Neutrophil (primary cell): ENCODE results near the gene KDELR3.

Source experiments
- H3K27ac ChIP-seq: fragments of 200-600 bp; sonication (generic); 2 replicates; pipeline ENCODE4 v1.5.1; 2016; ENCODE audit warnings: mild to moderate bottlenecking, moderate library complexity
- H3K27me3 ChIP-seq: fragments of 200-600 bp; sonication (generic); 2 replicates; pipeline ENCODE4 v1.6.0; 2016; ENCODE audit warnings: mild to moderate bottlenecking
- H3K36me3 ChIP-seq: fragments of 200-600 bp; sonication (generic); 2 replicates; pipeline ENCODE4 v1.5.1; 2017
- H3K4me1 ChIP-seq, 2 experiments: fragments of 200-600 bp in 1 of 2; sonication (generic) in 1 of 2; 1 replicate in 1 of 2; 2 replicates in 1 of 2; pipeline versions ENCODE4 v1.5.1 to v1.6.1; 2013 to 2016; ENCODE audit warnings: low read depth in 1 of 2, low read length in 1 of 2, mild to moderate bottlenecking in 1 of 2, moderate library complexity in 1 of 2; ENCODE audit not compliant: control insufficient read depth in 1 of 2, insufficient read depth in 1 of 2
- H3K4me3 ChIP-seq, 2 experiments: fragments of 200-600 bp in 1 of 2; sonication (generic) in 1 of 2; 1 replicate in 1 of 2; 2 replicates in 1 of 2; pipeline ENCODE4 v1.5.1; 2013 to 2016; ENCODE audit warnings: low read depth in 1 of 2, low read length in 1 of 2, mild to moderate bottlenecking in 1 of 2, moderate library complexity in 1 of 2
- H3K9me3 ChIP-seq: fragments of 200-600 bp; sonication (generic); 2 replicates; pipeline ENCODE4 v1.5.1; 2016
- TF ChIP-seq, protein P1 (sequence below): fragments of 200-600 bp; sonication (generic); IDR thresholded peaks from 2 replicates; pipeline ENCODE4 v1.5.1; 2016; ENCODE audit warnings: antibody characterized with exemption

The KDELR3 gene

DNA sequence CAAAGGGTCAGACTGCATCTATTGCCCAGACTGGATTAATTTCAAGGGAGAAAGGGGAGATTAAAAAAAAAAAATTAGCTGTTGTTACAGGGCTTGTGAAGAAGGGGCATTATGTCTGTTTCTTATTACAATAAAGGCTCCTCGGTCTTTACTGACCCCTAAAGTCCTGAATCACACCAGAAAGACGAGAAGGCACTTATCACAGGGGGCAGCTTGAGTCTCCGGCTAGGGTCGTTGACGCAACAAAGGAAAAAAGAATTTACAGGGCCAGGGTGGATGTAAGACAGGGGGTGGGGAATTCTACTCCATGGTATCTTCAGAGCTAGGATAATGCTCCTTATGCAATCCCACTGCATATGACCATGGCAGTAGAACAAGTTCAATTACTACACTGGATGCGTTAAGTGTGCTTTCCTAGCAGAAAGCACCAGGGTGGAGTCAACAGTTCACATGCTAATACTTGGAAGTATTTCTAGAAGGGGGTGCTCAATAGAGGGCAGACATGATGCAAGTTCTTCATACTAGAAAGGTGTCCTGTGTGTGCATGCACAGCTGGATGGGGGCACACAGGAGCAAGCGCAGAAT lies 21.8 kb downstream of the KDELR3 start:
- no peaks in the 10 kb centered on the region for H3K27me3 ChIP-seq
- H3K4me1 ChIP-seq = peaks cover 0 to 4% of the 10 kb centered on the region in 2 experiments
- H3K9me3 ChIP-seq = peaks cover 12% of the 10 kb centered on the region
- H3K27ac ChIP-seq = peak overlapping the region; percentile 53
- TF ChIP-seq, protein P1, sequence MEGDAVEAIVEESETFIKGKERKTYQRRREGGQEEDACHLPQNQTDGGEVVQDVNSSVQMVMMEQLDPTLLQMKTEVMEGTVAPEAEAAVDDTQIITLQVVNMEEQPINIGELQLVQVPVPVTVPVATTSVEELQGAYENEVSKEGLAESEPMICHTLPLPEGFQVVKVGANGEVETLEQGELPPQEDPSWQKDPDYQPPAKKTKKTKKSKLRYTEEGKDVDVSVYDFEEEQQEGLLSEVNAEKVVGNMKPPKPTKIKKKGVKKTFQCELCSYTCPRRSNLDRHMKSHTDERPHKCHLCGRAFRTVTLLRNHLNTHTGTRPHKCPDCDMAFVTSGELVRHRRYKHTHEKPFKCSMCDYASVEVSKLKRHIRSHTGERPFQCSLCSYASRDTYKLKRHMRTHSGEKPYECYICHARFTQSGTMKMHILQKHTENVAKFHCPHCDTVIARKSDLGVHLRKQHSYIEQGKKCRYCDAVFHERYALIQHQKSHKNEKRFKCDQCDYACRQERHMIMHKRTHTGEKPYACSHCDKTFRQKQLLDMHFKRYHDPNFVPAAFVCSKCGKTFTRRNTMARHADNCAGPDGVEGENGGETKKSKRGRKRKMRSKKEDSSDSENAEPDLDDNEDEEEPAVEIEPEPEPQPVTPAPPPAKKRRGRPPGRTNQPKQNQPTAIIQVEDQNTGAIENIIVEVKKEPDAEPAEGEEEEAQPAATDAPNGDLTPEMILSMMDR = no peak
- H3K4me3 ChIP-seq = no peak overlapping the region
- H3K36me3 ChIP-seq = peaks cover 100% of the 10 kb centered on the region

DNA sequence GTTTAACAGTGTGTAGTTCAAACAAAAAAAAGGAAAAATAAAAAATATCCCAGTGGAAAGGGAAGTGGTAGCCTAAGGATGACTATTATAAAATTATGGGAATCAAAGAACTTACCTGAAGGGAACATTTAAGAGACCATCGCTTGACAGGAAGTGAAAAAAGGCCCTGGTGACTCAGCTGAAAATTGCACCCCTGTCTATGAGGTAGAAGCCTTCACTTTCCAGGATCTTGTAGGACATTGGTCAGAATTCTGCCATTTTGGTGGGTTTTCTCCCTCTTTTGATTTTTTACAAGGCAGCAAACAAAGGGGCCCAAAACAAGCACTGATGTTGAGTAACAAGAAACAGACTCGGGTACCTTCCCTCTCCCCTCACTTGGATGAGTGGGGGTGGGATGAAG lies 22.6 kb downstream of the KDELR3 start:
- TF ChIP-seq, protein P1 = no peak
- H3K27ac ChIP-seq = peak overlapping the region; percentile 53

DNA sequence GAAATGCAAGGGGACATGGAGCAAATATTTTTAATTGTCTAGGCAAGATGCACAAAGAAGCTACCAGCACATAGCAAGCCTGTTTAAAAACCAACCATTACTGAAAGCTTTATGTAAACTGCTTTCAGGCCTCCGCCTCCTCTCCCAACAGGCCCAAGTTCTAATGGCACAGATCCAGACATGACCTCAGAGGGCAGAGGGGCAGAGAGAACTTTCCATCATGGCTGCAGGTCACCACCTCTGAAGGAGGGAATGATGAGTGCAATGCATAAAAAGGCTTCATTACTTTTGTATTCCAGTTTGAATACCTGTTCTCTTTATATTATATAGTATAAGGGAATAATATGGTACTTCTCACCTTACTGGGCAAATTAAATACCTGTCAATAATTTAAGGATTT lies 23.0 kb downstream of the KDELR3 start:
- TF ChIP-seq, protein P1 = no peak
- peak overlapping the region; percentile 53 for H3K27ac ChIP-seq

More for the DNA sequence above, 22.6 kb downstream of the KDELR3 start:
- peaks cover 12% of the 10 kb centered on the region for H3K9me3 ChIP-seq
- no peak overlapping the region for H3K4me3 ChIP-seq
- H3K4me1 ChIP-seq = peaks cover 0 to 4% of the 10 kb centered on the region in 2 experiments
- no peaks in the 10 kb centered on the region for H3K27me3 ChIP-seq
- H3K36me3 ChIP-seq = peaks cover 100% of the 10 kb centered on the region

DNA sequence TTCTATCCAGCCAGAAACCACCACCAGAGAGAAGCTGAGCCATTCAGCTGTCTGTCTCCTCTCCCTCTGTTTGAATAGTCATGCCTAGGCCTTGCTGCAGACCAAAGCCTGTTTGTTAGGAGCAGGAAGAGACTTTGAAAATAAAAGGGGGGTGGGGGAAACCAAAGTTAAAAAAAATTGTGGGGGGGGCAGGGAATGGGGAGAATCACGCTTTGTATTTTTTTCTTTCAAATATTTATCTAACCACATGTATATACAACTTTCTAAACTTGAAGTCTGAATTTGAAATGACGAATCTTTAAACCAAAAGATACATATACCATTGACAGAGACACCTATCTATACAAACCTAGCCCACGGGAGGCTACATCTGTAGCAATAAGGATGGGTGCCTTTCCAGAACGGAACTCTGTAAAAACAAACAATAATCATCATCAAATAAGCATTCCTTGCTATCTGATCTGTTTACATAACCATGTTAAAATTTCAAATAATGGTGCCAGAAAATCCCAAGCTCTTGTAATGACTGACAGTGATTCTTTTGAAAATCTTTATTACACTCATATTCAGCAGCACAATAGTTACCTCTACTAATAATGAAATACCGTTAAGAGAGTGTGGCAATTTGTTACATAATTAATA lies 23.9 kb downstream of the KDELR3 start:
- H3K36me3 ChIP-seq = peaks cover 100% of the 10 kb centered on the region
- TF ChIP-seq, protein P1 = no peak
- peaks cover 0 to 4% of the 10 kb centered on the region in 2 experiments for H3K4me1 ChIP-seq
- H3K4me3 ChIP-seq = no peak overlapping the region
- peak overlapping the region; percentile 53 for H3K27ac ChIP-seq
- H3K27me3 ChIP-seq = no peaks in the 10 kb centered on the region
- peaks cover 12% of the 10 kb centered on the region for H3K9me3 ChIP-seq

More for the DNA sequence above, 23.0 kb downstream of the KDELR3 start:
- H3K4me1 ChIP-seq = peaks cover 0 to 4% of the 10 kb centered on the region in 2 experiments
- peaks cover 12% of the 10 kb centered on the region for H3K9me3 ChIP-seq
- H3K4me3 ChIP-seq = no peak overlapping the region
- H3K36me3 ChIP-seq = peaks cover 100% of the 10 kb centered on the region
- H3K27me3 ChIP-seq = no peaks in the 10 kb centered on the region

DNA sequence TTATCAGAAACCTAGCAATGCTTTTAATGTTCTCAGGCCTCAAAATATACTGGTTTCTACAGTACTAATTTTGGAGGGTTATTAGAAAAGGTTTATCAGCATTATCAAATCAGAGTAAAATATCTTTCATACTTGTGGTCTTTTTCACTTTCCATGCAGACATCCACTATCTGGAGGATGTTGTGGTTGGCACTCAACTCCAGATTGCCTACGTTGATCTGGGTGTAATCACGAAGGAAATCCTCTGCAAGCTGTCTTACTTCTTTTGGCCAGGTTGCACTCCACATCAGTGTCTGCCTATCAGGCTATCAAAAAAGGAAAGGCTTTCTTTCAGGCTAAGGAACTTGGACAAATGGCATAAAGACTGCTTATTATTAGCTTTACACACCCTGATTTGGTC lies 26.6 kb downstream of the KDELR3 start:
- peaks cover 12% of the 10 kb centered on the region for H3K9me3 ChIP-seq
- no peak overlapping the region for H3K4me3 ChIP-seq
- peaks cover 0 to 4% of the 10 kb centered on the region in 2 experiments for H3K4me1 ChIP-seq
- no peak overlapping the region for H3K27ac ChIP-seq
- peaks cover 100% of the 10 kb centered on the region for H3K36me3 ChIP-seq
- H3K27me3 ChIP-seq = no peaks in the 10 kb centered on the region
- TF ChIP-seq, protein P1 = no peak
